ENCODE results near the gene STYXL1.

- no peak for TF ChIP-seq CTCF (IDR thresholded peaks at IDR 0.05)
- TF ChIP-seq POLR2A (IDR thresholded peaks at IDR 0.05), result no peak
Measured at GRCh38 chr7:76023002-76023401, 24.8 kb downstream of the STYXL1 start.

All from right lobe of liver (tissue), 4 donors.